Cardiac ventricle fibroblast (primary cell): ENCODE results near the gene ERICH2. TPM values are rescaled to one million over a fixed set of nuclear protein-coding genes. Genes with fewer than 3 reads are reported as not detected.

Experiments used
- total RNA-seq: library from RNA; depleted of rRNA; stranded (reverse); fragments of >200 nt; gene quantifications from 2 replicates; pipeline ENCODE4 v1.2.3, GENCODE V29; 2015

The ERICH2 gene, protein sequence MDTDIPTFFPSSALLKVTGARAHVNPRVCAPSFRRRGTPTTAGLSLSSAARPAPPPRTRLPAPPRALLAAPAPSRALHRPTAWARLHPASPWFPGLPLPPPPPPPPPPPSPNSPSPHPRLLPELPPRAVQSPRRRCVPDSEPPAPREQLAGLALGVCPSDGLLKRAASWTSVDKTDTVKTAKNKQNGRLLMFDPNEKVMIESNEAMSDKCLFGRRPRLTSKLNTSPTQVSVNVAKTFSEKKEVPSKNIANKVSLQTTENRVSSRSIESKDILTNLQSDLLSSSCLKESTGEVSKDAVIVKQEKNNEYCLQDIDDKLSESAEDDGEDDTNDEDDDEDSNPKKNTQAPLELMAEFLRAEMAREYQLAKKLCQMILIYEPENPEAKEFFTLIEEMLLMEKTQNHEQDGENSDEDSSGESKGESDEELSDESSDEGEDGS
- total RNA-seq, result not detected in 2 replicates

DNA sequence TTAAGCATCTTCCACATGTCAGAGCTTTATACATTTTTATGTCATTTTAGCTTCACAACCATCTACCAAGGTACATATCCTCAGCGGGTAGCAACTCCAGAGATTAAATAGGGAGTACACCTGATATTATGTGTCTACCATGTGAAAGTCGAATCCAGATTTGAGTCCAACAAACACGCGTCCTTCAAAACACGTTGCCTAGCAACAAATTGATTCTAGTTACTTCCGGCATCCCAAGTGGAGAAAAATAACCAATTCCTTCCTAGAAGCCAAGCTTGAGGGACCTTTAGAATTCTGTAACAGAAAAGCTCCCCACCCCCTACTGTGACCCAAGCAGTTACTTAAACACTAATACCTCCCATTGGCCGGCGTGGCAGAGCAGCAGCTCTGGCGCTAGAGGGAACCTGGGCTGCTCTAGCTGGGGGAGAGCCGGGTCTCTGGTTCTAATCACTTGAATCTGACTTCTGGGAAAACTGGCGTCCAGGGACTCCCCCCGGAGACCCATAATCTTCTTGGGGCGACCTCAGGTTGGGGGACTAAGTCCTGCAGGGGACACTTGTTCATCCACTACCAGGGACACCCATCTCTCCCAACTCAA lies at the start of gene ERICH2:
TSS of gene ERICH2 (plus strand) at position 371 of the 598 bp plus-strand sequence. CDS start 304 bp downstream, outside the sequence.

DNA sequence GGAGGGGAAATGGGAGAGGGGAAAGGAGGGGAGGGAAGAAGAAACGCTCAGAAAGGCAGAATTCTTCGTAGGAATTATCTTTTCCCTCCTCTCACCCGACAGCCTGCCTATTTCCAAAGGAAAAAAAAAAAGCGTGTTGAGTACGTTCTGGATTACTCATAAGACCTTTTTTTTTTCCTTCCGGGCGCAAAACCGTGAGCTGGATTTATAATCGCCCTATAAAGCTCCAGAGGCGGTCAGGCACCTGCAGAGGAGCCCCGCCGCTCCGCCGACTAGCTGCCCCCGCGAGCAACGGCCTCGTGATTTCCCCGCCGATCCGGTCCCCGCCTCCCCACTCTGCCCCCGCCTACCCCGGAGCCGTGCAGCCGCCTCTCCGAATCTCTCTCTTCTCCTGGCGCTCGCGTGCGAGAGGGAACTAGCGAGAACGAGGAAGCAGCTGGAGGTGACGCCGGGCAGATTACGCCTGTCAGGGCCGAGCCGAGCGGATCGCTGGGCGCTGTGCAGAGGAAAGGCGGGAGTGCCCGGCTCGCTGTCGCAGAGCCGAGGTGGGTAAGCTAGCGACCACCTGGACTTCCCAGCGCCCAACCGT lies 46.4 kb downstream of the ERICH2 start, which contains the start of gene GAD1:
TSS of gene GAD1 (plus strand) at position 384 of the 589 bp plus-strand sequence. CDS start 1,705 bp downstream, outside the sequence.

Other genes starting within 250 kb of the ERICH2 start
- gene SP5, start 55.0 kb upstream of the ERICH2 start, total RNA-seq, result not detected in 2 replicates
- not detected in 2 replicates for gene GAD1, start 46.5 kb downstream of the ERICH2 start, total RNA-seq
- gene GORASP2, start 158.9 kb downstream of the ERICH2 start, total RNA-seq, result 67.7 and 73.3 TPM in 2 replicates